ENCODE measurements around the gene OXSR1.

OXSR1 gene

GRCh38 chr3:38150780-38151528 lies 14.4 kb upstream of the OXSR1 start:
- Histone ChIP-seq H3K27me3 (ENCODE audit: insufficient read depth, low read length) (no peaks in the 10 kb centered on the region), H2BK120ac (ENCODE audit: insufficient read depth, low read length, poor library complexity) (no peak overlapping the region), H4K12ac (ENCODE audit: low read depth, low read length) (no peak overlapping the region), H2AK5ac (ENCODE audit: low read length) (no peak overlapping the region), H3K4me3 (ENCODE audit: low read depth, low read length) (no peak overlapping the region), H3K4me1 (ENCODE audit: control insufficient read depth in 1 of 2, insufficient read depth in 2 of 2, low read length in 2 of 2) (peaks cover 3 to 16% of the 10 kb centered on the region in 2 experiments), H3K14ac (ENCODE audit: low read length) (no peak overlapping the region), H3K36me3 (ENCODE audit: control insufficient read depth in 1 of 2, insufficient read depth in 2 of 2, low read length in 2 of 2) (no peaks in the 10 kb centered on the region), H3K4ac (ENCODE audit: low read depth, low read length) (no peak overlapping the region), H4K91ac (ENCODE audit: low read depth, low read length) (no peak overlapping the region), H3K4me2 (ENCODE audit: low read length) (no peak overlapping the region), H3K23ac (ENCODE audit: low read length) (no peak overlapping the region), H3K9ac (ENCODE audit: low read length) (no peak overlapping the region), H4K8ac (ENCODE audit: low read depth, low read length) (no peak overlapping the region), H3K18ac (ENCODE audit: low read length) (no peak overlapping the region), H3K9me3 (ENCODE audit: insufficient read depth, low read depth, low read length) (peaks cover 2% of the 10 kb centered on the region), H3K79me2 (ENCODE audit: control insufficient read depth, insufficient read depth, low read length, poor library complexity) (no peaks in the 10 kb centered on the region), H2AFZ (ENCODE audit: insufficient read depth, low read length, poor library complexity) (no peak overlapping the region), H2BK5ac (ENCODE audit: low read depth, low read length, poor library complexity) (no peak overlapping the region), H2BK12ac (ENCODE audit: low read length) (no peak overlapping the region), H3K27ac (ENCODE audit: low read depth, low read length) (no peak overlapping the region), H3K79me1 (ENCODE audit: low read length) (peaks cover 3% of the 10 kb centered on the region)
- DNase-seq = no peak
- WGBS (ENCODE audit: extremely low coverage, insufficient coverage, insufficient read length) = no CpG with 5 or more reads among the region's 3 CpGs

GRCh38 chr3:38151667-38152265 lies 13.6 kb upstream of the OXSR1 start:
- H2BK12ac ChIP-seq (ENCODE audit: low read length) = no peak overlapping the region
- H3K27ac ChIP-seq (ENCODE audit: low read depth, low read length) = no peak overlapping the region
- no peak overlapping the region for H2BK120ac ChIP-seq (ENCODE audit: insufficient read depth, low read length, poor library complexity)
- H4K12ac ChIP-seq (ENCODE audit: low read depth, low read length) = no peak overlapping the region
- H2BK5ac ChIP-seq (ENCODE audit: low read depth, low read length, poor library complexity) = no peak overlapping the region
- H3K27me3 ChIP-seq (ENCODE audit: insufficient read depth, low read length) = no peaks in the 10 kb centered on the region
- no CpG with 5 or more reads among the region's 3 CpGs for WGBS (ENCODE audit: extremely low coverage, insufficient coverage, insufficient read length)
- no peak overlapping the region for H3K9ac ChIP-seq (ENCODE audit: low read length)
- no peak overlapping the region for H3K14ac ChIP-seq (ENCODE audit: low read length)
- H3K36me3 ChIP-seq (ENCODE audit: control insufficient read depth in 1 of 2, insufficient read depth in 2 of 2, low read length in 2 of 2) = no peaks in the 10 kb centered on the region
- H3K9me3 ChIP-seq (ENCODE audit: insufficient read depth, low read depth, low read length) = no peaks in the 10 kb centered on the region
- no peak overlapping the region for H2AFZ ChIP-seq (ENCODE audit: insufficient read depth, low read length, poor library complexity)
- no peak overlapping the region for H3K18ac ChIP-seq (ENCODE audit: low read length)
- no peak overlapping the region for H2AK5ac ChIP-seq (ENCODE audit: low read length)
- H3K4me1 ChIP-seq (ENCODE audit: control insufficient read depth in 1 of 2, insufficient read depth in 2 of 2, low read length in 2 of 2) = peaks cover 3 to 16% of the 10 kb centered on the region in 2 experiments
- H3K23ac ChIP-seq (ENCODE audit: low read length) = no peak overlapping the region
- no peak overlapping the region for H3K4me2 ChIP-seq (ENCODE audit: low read length)
- DNase-seq = peak; percentile 56 to 81
- H4K91ac ChIP-seq (ENCODE audit: low read depth, low read length) = no peak overlapping the region
- peaks cover 3% of the 10 kb centered on the region for H3K79me1 ChIP-seq (ENCODE audit: low read length)
- H3K79me2 ChIP-seq (ENCODE audit: control insufficient read depth, insufficient read depth, low read length, poor library complexity) = no peaks in the 10 kb centered on the region
- H3K4me3 ChIP-seq (ENCODE audit: low read depth, low read length) = no peak overlapping the region
- no peak overlapping the region for H3K4ac ChIP-seq (ENCODE audit: low read depth, low read length)
- H4K8ac ChIP-seq (ENCODE audit: low read depth, low read length) = no peak overlapping the region

GRCh38 chr3:38152609-38153008 lies 12.7 kb upstream of the OXSR1 start:
- no peak overlapping the region for H4K8ac ChIP-seq (ENCODE audit: low read depth, low read length)
- H3K36me3 ChIP-seq (ENCODE audit: control insufficient read depth in 1 of 2, insufficient read depth in 2 of 2, low read length in 2 of 2) = no peaks in the 10 kb centered on the region
- H3K4me3 ChIP-seq (ENCODE audit: low read depth, low read length) = no peak overlapping the region
- no peaks in the 10 kb centered on the region for H3K27me3 ChIP-seq (ENCODE audit: insufficient read depth, low read length)
- peaks cover 3 to 16% of the 10 kb centered on the region in 2 experiments for H3K4me1 ChIP-seq (ENCODE audit: control insufficient read depth in 1 of 2, insufficient read depth in 2 of 2, low read length in 2 of 2)
- no peak overlapping the region for H4K12ac ChIP-seq (ENCODE audit: low read depth, low read length)
- H3K9me3 ChIP-seq (ENCODE audit: insufficient read depth, low read depth, low read length) = no peaks in the 10 kb centered on the region
- H3K4me2 ChIP-seq (ENCODE audit: low read length) = no peak overlapping the region
- no peak overlapping the region for H3K27ac ChIP-seq (ENCODE audit: low read depth, low read length)
- H3K18ac ChIP-seq (ENCODE audit: low read length) = no peak overlapping the region
- H3K79me1 ChIP-seq (ENCODE audit: low read length) = peaks cover 3% of the 10 kb centered on the region
- no peak overlapping the region for H2AK5ac ChIP-seq (ENCODE audit: low read length)
- no CpG with 5 or more reads among the region's 2 CpGs for WGBS (ENCODE audit: extremely low coverage, insufficient coverage, insufficient read length)
- H2BK120ac ChIP-seq (ENCODE audit: insufficient read depth, low read length, poor library complexity) = peak overlapping the region; percentile 63
- H3K23ac ChIP-seq (ENCODE audit: low read length) = no peak overlapping the region
- no peak overlapping the region for H3K14ac ChIP-seq (ENCODE audit: low read length)
- H2BK5ac ChIP-seq (ENCODE audit: low read depth, low read length, poor library complexity) = no peak overlapping the region
- H3K79me2 ChIP-seq (ENCODE audit: control insufficient read depth, insufficient read depth, low read length, poor library complexity) = no peaks in the 10 kb centered on the region
- no peak overlapping the region for H4K91ac ChIP-seq (ENCODE audit: low read depth, low read length)
- no peak overlapping the region for H2BK12ac ChIP-seq (ENCODE audit: low read length)
- H3K4ac ChIP-seq (ENCODE audit: low read depth, low read length) = no peak overlapping the region
- H3K9ac ChIP-seq (ENCODE audit: low read length) = no peak overlapping the region
- DNase-seq = no peak
- H2AFZ ChIP-seq (ENCODE audit: insufficient read depth, low read length, poor library complexity) = no peak overlapping the region

- no CpG with 5 or more reads among the region's 2 CpGs for WGBS (ENCODE audit: extremely low coverage, insufficient coverage, insufficient read length)
- no peak overlapping the region for H2BK5ac ChIP-seq (ENCODE audit: low read depth, low read length, poor library complexity)
- H3K4me1 ChIP-seq (ENCODE audit: control insufficient read depth in 1 of 2, insufficient read depth in 2 of 2, low read length in 2 of 2) = peaks cover 3 to 16% of the 10 kb centered on the region in 2 experiments
- no peaks in the 10 kb centered on the region for H3K79me2 ChIP-seq (ENCODE audit: control insufficient read depth, insufficient read depth, low read length, poor library complexity)
- H3K4ac ChIP-seq (ENCODE audit: low read depth, low read length) = no peak overlapping the region
- no peak overlapping the region for H3K4me3 ChIP-seq (ENCODE audit: low read depth, low read length)
- no peak overlapping the region for H3K23ac ChIP-seq (ENCODE audit: low read length)
- H2AK5ac ChIP-seq (ENCODE audit: low read length) = no peak overlapping the region
- H4K91ac ChIP-seq (ENCODE audit: low read depth, low read length) = peak overlapping the region; percentile 55
- H3K79me1 ChIP-seq (ENCODE audit: low read length) = peaks cover 3% of the 10 kb centered on the region
- H2BK12ac ChIP-seq (ENCODE audit: low read length) = peak overlapping the region; percentile 6
- H3K18ac ChIP-seq (ENCODE audit: low read length) = no peak overlapping the region
- no peak overlapping the region for H3K4me2 ChIP-seq (ENCODE audit: low read length)
- H2AFZ ChIP-seq (ENCODE audit: insufficient read depth, low read length, poor library complexity) = no peak overlapping the region
- H3K27me3 ChIP-seq (ENCODE audit: insufficient read depth, low read length) = no peaks in the 10 kb centered on the region
- no peak overlapping the region for H3K14ac ChIP-seq (ENCODE audit: low read length)
- no peaks in the 10 kb centered on the region for H3K9me3 ChIP-seq (ENCODE audit: insufficient read depth, low read depth, low read length)
- no peak overlapping the region for H3K9ac ChIP-seq (ENCODE audit: low read length)
- no peak overlapping the region for H3K27ac ChIP-seq (ENCODE audit: low read depth, low read length)
- H4K12ac ChIP-seq (ENCODE audit: low read depth, low read length) = no peak overlapping the region
- DNase-seq = peak; percentile 45 to 69
- peak overlapping the region; percentile 47 for H2BK120ac ChIP-seq (ENCODE audit: insufficient read depth, low read length, poor library complexity)
- no peaks in the 10 kb centered on the region for H3K36me3 ChIP-seq (ENCODE audit: control insufficient read depth in 1 of 2, insufficient read depth in 2 of 2, low read length in 2 of 2)
- no peak overlapping the region for H4K8ac ChIP-seq (ENCODE audit: low read depth, low read length)
Measured at GRCh38 chr3:38153221-38153620, 12.1 kb upstream of the OXSR1 start.

Measured in trophoblast cell (in vitro differentiated cells and primary cell).